GM04504 (cell line): ENCODE data around the gene NPIPB2.
"Not testable (repeated sequence)": the region's sequence is repeated elsewhere in the genome, so short reads cannot be mapped to it uniquely, and the experiment has no call there.

Source experiments
- DNase-seq: peaks from one replicate; pipeline ENCODE4 v3.0.0-alpha.2; 2012; ENCODE audit warnings: low read depth

NPIPB2 gene

DNA sequence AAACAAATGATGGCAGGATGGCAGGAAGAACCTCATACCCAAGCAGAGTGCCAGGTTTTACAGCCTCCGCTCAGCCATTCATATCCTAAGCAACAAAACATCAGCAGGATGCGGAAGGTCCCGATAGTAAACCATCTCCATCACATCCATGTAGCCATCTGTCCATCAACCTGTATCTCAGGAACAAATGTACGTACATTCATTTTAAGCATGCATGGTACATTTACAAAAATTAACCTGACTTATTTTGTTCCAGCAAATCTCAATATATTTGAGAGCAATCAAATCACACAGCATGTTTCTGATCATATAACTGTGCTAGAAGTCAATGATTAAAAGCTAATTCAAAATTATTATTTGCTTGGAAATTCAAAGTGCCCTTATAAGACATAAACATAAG, at the start of gene NPIPB2:
Gene NPIPB2, minus strand, starts transcription at position 101 of the 400 bp plus-strand sequence. Its CDS starts 0 bp downstream, at position 101.
- not testable (repeated sequence) for DNase-seq

DNA sequence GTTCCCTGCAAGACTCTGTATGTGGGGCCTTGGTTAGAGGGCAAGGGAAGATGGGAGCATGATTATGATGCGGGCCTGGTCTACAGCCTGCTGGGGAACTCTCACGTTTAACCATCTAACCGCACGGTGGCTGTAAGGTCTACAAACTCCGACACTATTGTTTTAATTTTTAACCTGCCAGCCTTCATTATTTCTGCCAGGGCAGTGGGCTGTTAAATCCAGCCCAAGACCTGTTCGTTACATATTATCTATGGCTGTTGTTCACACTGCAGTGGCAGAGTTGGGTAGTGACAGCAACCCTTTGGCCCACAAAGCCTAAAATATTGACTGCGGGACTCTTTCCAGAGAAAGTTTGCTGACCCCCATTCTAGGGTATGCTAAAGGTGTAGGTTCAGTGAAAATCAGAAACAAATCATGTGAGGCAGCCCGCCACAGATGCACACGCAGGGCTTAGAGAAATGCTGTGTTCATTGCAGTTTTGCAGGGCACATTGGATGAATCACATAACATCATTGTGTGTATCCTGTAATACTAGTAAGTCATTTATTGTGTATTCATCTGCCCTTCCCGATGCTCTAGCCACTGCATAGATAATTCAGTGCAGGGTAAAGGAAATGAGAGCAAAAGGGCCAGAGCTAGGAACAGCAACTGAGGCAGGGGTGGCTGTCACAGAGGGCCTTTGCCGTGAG, 49.0 kb upstream of the NPIPB2 start:
- DNase-seq: no peak

DNA sequence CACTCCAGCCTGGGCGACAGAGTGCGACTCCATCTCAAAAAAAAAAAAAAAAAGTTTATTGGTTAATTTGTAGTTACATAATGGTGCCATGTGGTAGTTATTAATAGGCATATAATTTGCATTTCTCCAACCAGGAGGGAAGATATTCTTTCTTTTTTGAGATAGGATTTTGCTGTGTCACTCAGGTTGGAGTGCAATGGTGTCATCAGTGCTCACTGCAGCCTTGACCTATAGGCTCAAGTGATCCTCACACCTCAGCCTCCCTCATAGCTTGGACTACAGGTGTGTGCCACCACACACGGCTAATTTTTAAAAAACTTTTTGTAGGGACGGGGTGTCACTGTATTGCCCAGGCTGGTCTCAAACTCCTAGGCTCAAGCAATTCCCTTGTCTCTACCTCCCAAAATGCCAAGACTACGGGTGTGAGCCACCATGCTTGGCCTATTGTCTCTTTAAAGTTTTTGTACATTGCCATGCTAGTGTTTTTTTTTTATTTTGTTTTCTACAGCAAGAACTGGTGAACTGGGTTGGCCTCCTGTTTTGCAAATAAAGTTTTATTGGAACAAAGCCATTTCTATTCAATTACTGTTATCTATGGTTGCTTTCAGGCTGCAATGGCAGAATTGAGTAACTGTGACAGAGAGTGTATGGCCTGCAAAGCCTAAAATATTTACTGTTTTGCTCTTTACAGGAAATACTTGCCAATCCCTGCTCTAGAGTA, 46.6 kb upstream of the NPIPB2 start:
- no peak for DNase-seq

DNA sequence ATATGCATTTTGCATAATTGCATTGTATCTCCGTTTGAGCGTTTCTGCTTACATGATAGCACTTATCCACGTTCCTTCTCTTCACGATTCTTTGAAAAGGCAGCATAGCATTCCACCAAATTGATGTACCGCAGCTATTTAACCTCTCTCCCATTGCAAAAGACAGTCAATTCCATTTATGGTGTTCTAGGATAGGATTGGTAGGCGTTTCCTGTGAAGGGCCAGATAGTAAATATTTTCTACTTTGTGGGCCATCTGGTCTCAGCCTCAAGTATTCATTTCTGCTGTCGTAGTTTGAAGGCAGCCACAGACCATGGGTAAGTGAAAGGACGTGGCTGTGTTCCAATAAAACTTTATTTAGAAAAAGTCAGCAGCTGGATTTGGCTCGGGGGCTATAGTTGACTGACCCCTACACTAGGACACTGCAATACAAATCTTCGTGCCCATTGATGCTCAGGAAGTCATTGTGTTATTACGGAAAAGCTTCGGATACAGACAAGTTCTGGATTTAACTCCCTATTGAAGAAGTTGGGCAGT, 44.7 kb upstream of the NPIPB2 start:
- DNase-seq: no peak

DNA sequence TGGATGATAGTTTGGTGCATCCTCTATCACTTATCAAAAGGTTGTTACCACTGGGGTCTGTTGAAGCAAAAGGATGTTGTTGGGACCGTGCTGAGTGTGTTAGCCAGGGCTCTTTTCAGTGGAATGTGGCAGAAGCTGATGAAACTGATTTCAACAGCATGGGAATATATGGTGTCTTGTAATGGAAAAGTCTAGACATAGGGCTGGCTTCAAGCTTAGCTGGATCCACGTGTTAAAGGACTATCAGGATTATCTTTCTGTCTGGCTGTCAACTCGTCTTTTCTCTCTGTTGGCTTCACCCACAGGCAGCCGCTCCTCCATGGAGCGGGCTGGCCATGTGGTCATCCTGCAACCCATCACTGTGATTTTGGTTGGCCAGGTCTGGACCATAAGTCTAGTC, 43.4 kb upstream of the NPIPB2 start:
- DNase-seq: no peak

DNA sequence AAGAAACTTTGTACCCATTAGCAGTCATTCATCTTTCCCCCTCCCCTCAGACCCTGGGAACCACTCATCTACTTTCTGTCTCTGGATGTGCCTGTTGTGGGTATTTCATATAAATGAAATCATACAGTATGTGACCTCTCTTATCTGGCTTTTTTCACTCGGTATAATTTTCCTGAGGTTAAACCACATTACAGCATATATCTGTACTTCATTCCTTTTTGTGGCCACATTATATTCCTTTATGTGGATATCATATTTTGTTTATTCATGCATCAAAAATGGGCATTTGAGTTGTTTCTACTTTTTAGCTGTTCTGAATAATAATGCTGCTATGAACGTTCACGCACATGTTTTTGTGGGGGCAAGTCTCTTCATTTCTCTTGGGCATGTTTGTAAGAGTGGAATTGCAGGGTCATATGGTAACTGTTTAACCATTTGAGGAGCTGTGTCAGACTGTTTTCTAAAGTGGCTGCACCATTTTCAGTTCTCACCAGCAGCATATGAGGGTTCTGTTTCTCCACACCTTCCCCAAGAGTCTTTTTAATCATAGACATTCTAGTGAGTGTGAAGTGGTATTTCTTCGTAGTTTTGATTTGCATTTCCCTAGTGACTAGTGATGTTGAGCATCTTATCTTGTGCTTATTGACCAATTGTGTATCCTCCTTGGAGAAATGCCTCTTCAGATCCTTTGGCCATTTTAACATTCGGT, 38.4 kb upstream of the NPIPB2 start:
- no peak for DNase-seq

DNA sequence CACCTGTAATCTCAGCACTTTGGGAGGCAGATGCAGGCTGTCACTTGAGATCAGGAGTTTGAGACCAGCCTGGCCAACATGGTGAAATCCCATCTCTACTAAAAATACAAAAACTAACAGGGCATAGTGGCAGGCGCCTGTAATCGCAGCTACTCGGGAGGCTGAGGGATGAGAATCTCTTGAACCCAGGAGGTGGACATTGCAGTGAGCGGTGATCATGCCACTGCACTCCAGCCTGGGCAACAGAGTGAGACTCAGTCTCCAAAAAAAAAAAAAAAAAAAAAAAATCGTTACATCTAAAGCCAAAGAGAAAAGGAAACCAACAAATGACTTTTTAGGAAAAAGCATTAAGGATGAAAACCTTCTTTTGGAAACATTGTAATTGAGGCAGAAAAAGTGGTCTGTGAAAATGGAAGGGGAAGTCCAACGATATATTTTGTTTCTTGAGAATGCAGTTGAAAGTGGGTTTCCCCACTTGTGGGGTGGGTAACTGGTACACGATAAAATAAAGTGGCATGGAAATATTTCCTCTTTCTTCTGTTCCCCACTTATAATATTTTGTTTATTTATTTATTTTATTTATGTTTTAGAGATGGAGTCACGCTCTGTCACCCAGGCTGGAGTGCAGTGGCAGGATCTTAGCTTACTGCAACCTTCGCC, 37.3 kb upstream of the NPIPB2 start:
- no peak for DNase-seq

DNA sequence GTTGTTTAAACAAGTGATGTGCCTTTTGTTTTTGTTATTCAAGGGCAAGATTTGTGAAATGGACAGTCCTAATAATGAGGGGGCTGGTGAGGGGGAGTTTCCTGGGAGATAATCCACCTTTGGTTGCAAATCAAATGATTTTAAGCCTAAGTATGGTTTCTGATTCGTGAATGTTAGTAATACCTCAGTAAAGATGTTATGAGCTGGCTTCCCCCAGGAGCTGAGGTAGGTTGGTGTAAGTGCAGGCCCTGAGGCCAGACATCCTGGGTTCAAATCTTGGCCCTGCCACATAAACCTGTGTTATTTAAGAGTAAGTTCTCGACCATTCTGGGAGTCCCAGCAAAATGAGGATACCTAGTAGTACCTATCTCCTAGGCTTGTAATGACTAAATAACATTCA, 36.2 kb upstream of the NPIPB2 start:
- no peak for DNase-seq

DNA sequence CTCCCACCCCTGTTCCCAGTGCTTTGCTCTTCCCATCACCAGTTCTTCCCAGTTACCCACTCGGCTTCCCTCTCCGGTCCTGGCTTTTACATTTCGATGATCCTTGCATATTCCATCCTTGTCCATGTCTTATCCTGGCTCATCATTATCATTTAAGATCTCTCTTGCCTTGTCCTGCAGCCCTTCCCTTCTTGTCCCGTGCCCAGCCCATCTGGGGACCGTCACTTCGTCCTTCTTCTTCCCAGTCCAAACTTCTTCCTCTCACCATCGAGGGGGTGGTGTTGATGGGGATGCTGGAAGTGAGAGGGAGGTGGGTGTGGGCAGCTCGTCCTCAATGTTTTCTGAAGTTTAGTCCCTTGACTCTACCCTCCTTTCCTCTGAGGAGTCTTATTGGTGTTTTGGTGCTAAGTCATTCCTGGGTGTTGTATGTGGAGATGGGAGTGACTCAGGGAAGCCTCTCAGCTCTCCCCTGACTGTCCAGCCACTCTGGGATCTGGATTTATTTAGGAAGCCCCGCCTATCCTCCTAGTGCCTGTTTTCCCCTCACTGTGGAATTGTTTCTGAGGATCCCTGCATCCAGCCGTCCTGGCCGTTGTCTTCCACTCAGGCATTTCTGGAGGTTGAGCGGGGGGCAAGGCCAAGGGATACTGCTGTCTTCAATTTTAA, 35.7 kb upstream of the NPIPB2 start:
- peak; percentile 73 for DNase-seq

DNA sequence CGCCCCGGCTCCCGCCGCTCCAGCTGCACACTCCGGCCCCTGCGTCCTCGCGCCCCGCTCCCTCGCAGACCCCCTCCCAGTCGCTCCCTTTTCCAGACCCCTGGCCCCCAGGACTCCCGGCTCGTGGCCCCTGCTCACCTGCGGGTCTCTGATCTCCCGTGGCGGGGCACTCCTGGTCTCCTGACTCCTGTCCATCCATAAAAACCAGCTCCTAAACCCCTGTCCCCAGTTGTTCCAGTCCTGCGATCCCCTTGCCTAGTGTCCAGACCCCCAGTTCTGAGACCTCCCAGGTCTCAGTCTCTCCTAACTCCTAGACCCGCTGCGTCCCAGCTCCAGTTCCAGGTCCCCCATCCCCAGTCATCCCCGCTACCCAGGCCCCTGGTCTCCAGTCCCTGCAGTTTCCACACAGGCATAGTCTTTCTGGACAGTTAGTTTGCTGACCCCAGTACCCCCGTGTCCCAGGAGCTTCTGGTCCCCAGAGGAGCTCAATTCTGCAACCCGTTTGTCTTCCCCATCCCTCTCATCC, 35.1 kb upstream of the NPIPB2 start:
- no peak for DNase-seq

DNA sequence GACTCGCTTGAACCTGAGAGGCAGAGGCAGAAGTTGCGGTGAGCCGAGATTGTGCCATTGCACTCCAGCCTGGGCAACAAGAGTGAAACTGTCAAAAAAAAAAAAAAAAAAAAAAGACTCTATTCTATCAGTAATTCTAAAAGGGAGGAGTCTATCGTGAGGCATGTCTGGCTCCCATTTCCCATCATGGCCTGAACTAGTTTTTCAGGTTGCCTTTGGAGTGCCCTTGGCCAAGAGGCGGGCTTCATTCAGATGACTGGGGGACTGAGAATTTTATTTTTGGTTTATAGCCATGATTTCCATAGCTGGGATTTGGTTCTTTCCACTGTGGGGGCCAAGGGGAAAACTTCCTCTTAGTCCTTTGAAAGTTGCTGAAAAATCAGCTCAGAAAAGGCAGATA, 31.2 kb upstream of the NPIPB2 start:
- DNase-seq: no peak

DNA sequence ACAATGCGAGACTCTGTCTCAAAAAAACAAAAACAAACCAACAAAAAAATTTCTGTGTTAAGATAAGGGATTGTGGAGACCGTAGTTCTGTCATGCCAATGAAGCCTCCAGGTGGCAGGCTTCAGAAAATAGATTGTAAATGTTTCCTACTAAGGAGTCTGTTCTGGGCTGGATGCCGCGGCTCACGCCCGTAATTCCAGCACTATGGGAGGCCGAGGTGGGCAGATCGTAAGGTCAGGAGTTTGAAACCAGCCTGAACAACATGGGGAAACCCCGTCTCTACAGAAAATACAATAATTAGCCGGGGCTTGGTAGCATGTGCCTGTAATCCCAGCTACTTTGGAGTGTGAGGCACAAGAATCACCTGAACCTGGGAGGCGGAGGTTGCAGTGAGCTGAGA, 30.3 kb upstream of the NPIPB2 start:
- DNase-seq: no peak

DNA sequence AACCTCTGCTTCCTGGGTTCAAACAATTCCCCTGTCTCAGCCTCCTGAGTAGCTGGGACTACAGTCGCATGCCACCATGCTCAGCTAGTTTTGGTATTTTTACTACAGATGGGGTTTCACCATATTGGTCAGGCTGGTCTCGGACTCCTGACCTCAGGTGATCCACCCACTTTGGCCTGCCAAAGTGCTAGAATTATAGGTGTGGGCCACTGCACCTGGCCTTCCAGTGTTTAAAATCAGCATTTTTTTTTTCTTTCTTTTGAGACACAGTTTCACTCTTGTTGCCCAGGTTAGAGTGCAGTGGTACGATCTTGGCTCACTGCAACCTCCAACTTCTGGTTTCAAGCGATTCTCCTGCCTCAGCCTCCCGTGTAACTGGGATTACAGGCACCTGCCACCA, 28.4 kb upstream of the NPIPB2 start:
- not testable (repeated sequence) for DNase-seq

DNA sequence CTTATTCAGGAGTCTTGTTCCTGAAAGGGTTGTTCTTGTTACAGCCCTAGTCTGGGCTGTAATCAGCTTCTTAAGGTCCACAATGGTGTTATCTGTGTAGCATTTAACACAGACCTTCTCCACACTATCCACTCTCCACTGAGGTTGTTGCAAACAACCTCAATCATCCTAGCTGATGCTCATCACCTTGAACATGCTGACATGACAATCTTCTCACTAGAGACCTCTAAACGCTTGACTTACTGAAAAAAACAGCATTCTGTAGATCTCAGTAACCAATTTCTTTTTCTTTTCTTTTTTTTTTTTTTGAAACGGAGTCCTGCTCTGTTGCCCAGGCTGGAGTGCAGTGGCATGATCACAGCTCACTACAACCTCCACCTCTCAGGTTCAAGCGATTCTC, 26.7 kb upstream of the NPIPB2 start:
- DNase-seq: no peak

DNA sequence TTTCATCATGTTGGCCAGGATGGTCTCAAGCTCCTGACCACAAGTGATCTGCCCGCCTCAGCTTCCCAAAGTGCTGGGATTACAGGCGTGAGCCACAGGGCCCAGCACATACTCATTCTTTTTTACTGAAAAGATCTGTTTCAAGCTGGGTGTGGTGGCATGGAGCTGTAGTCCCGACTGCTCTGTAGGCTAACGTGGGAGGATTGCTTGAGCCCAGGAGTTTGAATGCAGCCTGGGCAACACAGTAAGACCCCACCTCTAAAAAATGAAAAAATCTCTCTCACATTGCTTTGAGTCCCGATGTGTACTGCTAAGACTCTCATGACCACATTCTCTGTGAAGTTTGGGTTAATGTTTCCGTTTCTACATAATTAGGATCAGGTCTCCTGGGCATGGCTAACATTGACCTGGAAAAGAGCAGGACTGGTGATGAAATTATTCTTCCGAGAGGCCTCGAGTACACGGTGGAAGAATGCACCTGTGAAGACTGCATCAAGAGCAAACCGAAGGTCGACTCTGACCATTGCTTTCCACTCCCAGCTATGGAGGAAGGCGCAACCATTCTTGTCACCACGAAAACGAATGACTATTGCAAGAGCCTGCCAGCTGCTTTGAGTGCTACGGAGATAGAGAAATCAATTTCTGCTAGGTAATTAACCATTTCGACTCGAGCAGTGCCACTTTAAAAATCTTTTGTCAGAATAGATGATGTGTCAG, 25.5 kb upstream of the NPIPB2 start:
- DNase-seq: no peak

DNA sequence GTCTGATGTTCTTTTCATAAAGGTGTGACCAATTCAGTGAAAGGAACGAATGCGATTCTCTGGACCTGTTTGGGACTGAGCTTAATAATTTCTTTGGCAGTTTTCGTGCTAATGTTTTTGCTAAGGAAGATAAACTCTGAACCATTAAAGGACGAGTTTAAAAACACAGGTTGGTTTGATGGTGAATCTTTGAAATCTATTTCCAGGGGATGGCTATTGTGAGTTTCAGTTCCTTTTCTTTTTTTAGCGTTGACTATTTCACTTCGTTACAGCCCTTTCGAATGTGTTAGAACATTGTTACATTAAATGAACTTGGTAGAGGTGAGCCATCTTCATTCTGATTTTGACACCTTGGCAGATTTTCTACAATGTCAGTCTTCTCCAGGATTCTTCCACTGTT, 24.3 kb upstream of the NPIPB2 start:
- DNase-seq: no peak

DNA sequence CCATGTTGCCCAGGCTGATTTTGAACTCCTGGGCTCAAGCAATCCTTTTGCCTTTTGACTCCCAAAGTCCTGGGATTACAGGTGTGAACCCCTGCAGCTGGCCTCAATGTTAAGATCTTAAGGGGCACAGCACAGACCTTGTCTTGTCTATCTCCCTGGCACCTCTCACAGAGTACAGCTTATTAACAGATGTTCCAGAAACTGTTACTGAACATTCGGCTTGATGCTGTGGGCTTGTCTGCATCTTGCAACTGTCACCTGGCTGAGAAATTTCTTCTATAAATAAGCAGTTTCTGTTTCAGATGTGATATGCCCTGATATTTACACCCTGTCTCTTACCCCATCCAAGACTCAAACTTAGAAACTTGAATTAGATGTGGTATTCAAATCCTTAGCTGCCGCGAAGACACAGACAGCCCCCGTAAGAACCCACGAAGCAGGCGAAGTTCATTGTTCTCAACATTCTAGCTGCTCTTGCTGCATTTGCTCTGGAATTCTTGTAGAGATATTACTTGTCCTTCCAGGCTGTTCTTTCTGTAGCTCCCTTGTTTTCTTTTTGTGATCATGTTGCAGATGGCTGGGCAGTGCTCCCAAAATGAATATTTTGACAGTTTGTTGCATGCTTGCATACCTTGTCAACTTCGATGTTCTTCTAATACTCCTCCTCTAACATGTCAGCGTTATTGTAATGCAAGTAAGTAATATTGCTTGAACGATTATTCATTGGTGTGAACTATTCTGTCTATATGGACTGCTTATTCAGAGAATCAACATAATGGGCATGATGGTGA, 23.1 kb upstream of the NPIPB2 start, which contains the start of gene TNFRSF17:
Gene TNFRSF17, plus strand, starts transcription at position 450 of the 791 bp plus-strand sequence. Its CDS starts 115 bp downstream, at position 565.
- DNase-seq: no peak

DNA sequence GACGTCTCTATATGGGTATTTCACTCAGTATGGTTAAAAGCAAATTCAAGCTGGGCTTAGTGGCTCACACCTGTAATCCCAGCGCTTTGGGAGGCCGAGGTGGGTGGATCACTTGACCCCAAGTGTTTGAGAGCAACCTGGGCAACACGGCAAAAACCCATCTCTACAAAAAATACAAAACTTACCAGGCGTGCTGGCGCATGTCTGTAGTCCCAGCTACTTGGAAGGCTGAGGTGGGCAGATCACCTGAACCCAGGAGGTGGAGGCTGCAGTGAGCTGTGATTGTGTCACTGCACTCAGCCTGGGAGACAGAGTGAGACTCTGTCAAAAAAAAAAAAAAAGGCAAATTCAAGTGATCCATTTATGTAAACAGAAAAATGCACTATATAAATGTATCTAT, 21.9 kb upstream of the NPIPB2 start:
- no peak for DNase-seq

DNA sequence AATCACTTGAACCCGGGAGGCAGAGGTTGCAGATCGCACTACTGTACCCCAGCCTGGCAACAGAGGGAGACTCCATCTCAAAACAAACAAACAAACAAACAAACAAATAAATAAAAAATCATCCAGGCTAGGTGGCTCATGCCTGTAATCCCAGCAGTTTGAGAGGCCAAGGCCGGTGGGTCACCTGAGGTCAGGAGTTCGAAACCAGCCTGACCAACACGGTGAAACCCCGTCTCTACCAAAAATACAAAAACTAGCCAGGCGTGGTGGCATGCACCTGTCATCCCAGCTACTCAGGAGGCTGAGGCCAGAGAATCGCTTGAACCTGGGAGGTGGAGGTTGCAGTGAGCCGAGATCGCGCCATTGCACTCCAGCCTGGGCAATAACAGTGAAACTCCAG, 21.1 kb upstream of the NPIPB2 start:
- DNase-seq: not testable (repeated sequence)

DNA sequence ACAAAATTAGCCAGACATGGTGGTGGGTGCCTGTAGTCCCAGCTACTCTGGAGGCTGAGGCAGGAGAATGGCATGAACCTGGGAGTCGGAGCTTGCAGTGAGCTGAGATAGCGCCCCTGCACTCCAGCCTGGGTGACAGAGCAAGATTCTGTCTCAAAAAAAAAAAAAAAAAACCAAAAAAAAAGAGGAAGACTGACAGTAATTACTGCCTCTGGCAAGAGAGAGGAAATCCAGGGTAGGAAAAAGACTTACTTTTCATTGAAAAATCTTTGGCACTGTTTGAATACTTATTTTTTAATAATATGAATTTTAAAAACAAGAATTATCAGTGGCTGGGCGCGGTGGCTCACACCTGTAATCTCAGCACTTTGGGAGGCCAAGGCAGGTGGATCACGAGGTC, 20.6 kb upstream of the NPIPB2 start:
- not testable (repeated sequence) for DNase-seq
